Kidney (tissue), 14 donors: Measurements from ENCODE around the gene UBXN10. TPM values are rescaled to one million over a fixed set of nuclear protein-coding genes. Genes with fewer than 3 reads are reported as not detected.
A peak's percentile ranks its signal among the peaks of the same experiment; 100 is the strongest.

Source experiments
- DNase-seq, 5 donors: peaks; one replicate each; pipeline ENCODE4 v3.0.0-alpha.2; 2013 to 2020
- FAIRE-seq: peaks from 2 replicates; lab custom pipeline; 2012; peaks lifted over from hg19 to GRCh38; lab: Jason Lieb, UNC
- H3K27ac ChIP-seq, 2 donors: one replicate each; pipeline ENCODE4 v1.7.0; 2013; ENCODE audit warnings: low read depth in 2 of 2, low read length in 2 of 2, inconsistent platforms in 1 of 2
- H3K27me3 ChIP-seq: one replicate; pipeline ENCODE4 v1.7.1; 2013; ENCODE audit warnings: low read length, inconsistent platforms; ENCODE audit not compliant: control insufficient read depth, insufficient read depth
- H3K36me3 ChIP-seq, 3 donors: one replicate each; pipeline versions ENCODE4 v1.7.0 to v1.7.1; 2013; ENCODE audit warnings: low read length in 3 of 3, control low read depth in 1 of 3, inconsistent platforms in 1 of 3; ENCODE audit not compliant: insufficient read depth in 3 of 3, control insufficient read depth in 2 of 3
- H3K4me1 ChIP-seq, 3 donors: one replicate each; pipeline versions ENCODE4 v1.7.0 to v1.7.1; 2013; ENCODE audit warnings: low read length in 3 of 3, inconsistent platforms in 1 of 3, low read depth in 1 of 3; ENCODE audit not compliant: control insufficient read depth in 2 of 3, insufficient read depth in 2 of 3
- H3K4me3 ChIP-seq, 3 donors: one replicate each; pipeline versions ENCODE4 v1.7.0 to v1.8.1; 2013; ENCODE audit warnings: low read length in 3 of 3, control low read depth in 1 of 3, inconsistent platforms in 1 of 3
- H3K9ac ChIP-seq, 3 donors: one replicate each; pipeline versions ENCODE4 v1.7.0 to v1.7.1; 2013; ENCODE audit warnings: low read length in 3 of 3, control low read depth in 1 of 3, inconsistent platforms in 1 of 3
- H3K9me3 ChIP-seq, 3 donors: one replicate each; pipeline versions ENCODE4 v1.7.0 to v1.7.1; 2013; ENCODE audit warnings: low read length in 3 of 3, control low read depth in 1 of 3, inconsistent platforms in 1 of 3; ENCODE audit not compliant: control insufficient read depth in 2 of 3, insufficient read depth in 1 of 3
- CTCF ChIP-seq: IDR thresholded peaks from 3 replicates; pipeline ENCODE4 v1.5.1; 2012; ENCODE audit warnings: mild to moderate bottlenecking, moderate library complexity, borderline replicate concordance; ENCODE audit not compliant: insufficient read depth; ENCODE audit errors: extremely low read depth
- intact Hi-C: fragments of 100-400 bp; cut with DNase I; formaldehyde crosslinking; loops from one replicate; pipeline ENCODE4 v1.11.1; 2022
- polyA plus RNA-seq: library from polyadenylated mRNA; stranded (reverse); fragments of 350-450 nt; fragmentation: Illumina TruSeq; extraction: RNeasy Lipid Tissue Mini Kit (QIAGEN cat#74804); gene quantifications from one replicate; pipeline ENCODE4 v1.2.3, GENCODE V29; 2014; ENCODE audit warnings: low read depth, low replicate concordance; ENCODE audit not compliant: insufficient read depth
- total RNA-seq: library from RNA; stranded (reverse); fragmentation: NEBNext Ultra II Directional; extraction: Animal tissue kit (Norgen Biotek cat#: 25700); gene quantifications from one replicate; pipeline ENCODE4 v1.2.1, GENCODE V29; 2021
- donor health status: control.
- donor health status: control.
- donor health status: control.
- donor health status: control.
- donor health status: control.
- donor health status: DM: yes; HTN: yes; CAD: no.
- donor health status: Normal renal cell carcinoma (clear cell type).

UBXN10 gene
- total and polyA plus RNA-seq, 2 donors from 2014 or later = 2.3 to 12.6 TPM

DNA sequence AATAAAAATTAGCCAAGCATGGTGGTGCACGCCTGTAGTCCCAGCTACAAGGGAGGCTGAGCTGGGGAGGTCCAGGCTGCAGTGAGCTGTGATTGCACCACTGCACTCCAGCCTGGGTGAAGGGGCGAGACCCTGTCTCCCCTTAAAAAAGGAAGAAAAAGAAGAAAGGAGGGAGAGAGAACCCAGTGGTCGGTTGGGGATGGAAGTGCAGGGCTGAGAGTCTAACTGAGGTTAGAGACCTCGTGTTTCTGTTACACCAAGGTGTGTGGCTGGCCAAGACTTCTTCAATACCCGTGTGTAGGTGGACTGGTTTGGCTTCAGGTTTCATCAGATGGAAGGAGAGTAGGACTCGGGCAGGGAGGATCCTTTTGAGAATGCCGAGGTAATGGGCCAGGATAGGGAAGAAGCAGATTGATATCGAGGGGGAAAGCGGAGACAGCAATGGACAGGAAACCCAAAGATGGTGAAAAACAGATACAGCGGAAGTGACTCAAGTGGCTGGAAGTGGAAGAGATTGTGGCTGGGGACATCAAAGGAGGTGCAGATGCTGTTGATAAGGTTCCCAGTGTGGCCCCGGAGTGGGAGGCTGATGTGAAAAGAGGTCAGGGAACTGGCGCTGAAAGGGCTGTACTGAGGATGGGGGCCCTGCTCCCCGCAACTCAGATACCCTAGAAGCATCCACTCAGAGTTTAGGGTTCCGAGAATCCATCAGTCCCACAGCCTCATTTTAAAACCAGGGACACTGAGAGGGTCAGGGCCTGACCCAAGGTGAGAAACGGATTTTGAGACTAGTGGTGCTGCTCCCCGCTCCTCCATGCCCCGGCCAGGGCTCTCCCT is 681 bp upstream of the UBXN10 start:
- no peak overlapping the region for H3K9ac ChIP-seq
- no peak for TF ChIP-seq CTCF
- DNase-seq (no peak), FAIRE-seq (no peak)
- intact Hi-C loops = no loop called here
- no peaks in the 10 kb centered on the region for H3K9me3 ChIP-seq
- H3K27me3 ChIP-seq = no peaks in the 10 kb centered on the region
- peaks cover 0 to 11% (median 8%) of the 10 kb centered on the region in 3 donors for H3K4me1 ChIP-seq
- peak overlapping the region in 1 of 3 donors; percentile 36 for H3K4me3 ChIP-seq
- H3K36me3 ChIP-seq = no peaks in the 10 kb centered on the region
- no peak overlapping the region for H3K27ac ChIP-seq

DNA sequence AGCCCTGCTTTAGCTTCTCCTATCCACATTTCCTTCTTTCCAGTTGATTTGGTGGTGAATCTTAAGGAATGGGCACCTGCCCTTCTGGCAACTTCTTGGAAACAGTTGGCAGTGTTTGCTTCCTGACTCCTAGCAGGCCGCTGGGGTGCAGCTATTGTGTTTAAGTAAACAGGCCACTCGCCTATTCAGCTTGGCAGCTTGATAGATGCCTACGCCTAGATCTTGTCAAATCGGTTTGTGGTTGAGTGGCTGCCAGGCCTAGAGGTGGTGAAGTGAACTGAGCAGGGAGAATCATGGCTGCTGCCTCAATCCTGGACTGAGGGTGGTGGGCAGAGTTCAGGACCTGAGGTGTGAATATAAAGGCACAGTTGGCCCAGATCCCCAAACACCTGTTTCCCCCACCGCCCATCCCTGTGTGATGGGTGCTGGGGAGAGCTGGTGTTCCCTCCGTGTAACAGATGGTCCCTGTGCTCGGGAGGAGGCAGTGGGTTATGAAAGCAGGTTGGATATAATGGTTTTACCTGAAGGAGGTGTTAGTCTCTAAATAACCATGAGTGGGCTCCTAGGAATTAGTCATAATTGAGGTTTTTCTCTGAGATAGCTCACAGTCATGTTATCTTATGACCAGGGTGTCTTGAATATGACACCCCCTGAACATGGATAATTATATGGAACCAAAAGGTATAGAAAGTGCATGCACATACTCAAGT is 1.4 kb downstream of the UBXN10 start:
- Histone ChIP-seq H3K9me3 (no peaks in the 10 kb centered on the region), H3K4me3 (peak overlapping the region in 1 of 3 donors; percentile 75), H3K27me3 (no peaks in the 10 kb centered on the region), H3K36me3 (no peaks in the 10 kb centered on the region), H3K4me1 (peaks cover 0 to 11% (median 8%) of the 10 kb centered on the region in 3 donors), H3K27ac (peak overlapping the region in 1 of 2 donors; percentile 9), H3K9ac (peak overlapping the region in 1 of 3 donors; percentile 75)
- intact Hi-C loops = no loop called here
- FAIRE-seq (no peak), DNase-seq (peak in 1 of 5 donors; percentile 37)
- TF ChIP-seq CTCF = no peak

GRCh38 chr1:20187813-20188454 is 2.0 kb downstream of the UBXN10 start:
- H3K27ac ChIP-seq = no peak overlapping the region
- FAIRE-seq = no peak

More at GRCh38 chr1:20187813-20188454, 2.0 kb downstream of the UBXN10 start:
- Histone ChIP-seq H3K36me3 (no peaks in the 10 kb centered on the region), H3K4me3 (no peak overlapping the region), H3K9ac (peak overlapping the region in 1 of 3 donors; percentile 19), H3K9me3 (no peaks in the 10 kb centered on the region), H3K4me1 (peaks cover 0 to 11% (median 8%) of the 10 kb centered on the region in 3 donors), H3K27me3 (no peaks in the 10 kb centered on the region)
- no peak for DNase-seq
- no peak for TF ChIP-seq CTCF
- intact Hi-C loops = no loop called here
